GM12878 (cell line): Measurements from ENCODE around the gene LENG9. TPM values are rescaled to one million over a fixed set of nuclear protein-coding genes. Genes with fewer than 3 reads are reported as not detected.

Experiments used
- ATAC-seq: fragments of 200-7000 bp; cut with Tn5 transposase; 3 replicates; pipeline ENCODE4 v1.9.1; 2020; ENCODE audit warnings: mild to moderate bottlenecking, moderate library complexity
- BruUV-seq: library from RNA; stranded (reverse); fragments of 400-500 nt; replicated peaks from 2 replicates; lab custom pipeline; 2021; lab: Mats Ljungman, UMichigan
- CTCF ChIA-PET: fragments of 300-600 bp; sonication (Branson Sonifier 250); formaldehyde crosslinking; extraction: SDS; loops from one replicate; lab custom pipeline; 2021; ENCODE audit warnings: inconsistent platforms; lab: Yijun Ruan, JAX
- POLR2A ChIA-PET: fragments of 350-600 bp; formaldehyde crosslinking; extraction: SDS; loops from one replicate; lab custom pipeline; 2021; ENCODE audit warnings: inconsistent platforms; lab: Charles Lee
- RAD21 ChIA-PET: fragments of 300-600 bp; sonication (Branson Sonifier 250); formaldehyde crosslinking; loops from one replicate; lab custom pipeline; 2023; ENCODE audit warnings: antibody characterized with exemption; ENCODE audit not compliant: unreplicated experiment; lab: Charles Lee
- SMC1A ChIA-PET: fragments of 300-600 bp; sonication (Branson Sonifier 250); formaldehyde crosslinking; loops from one replicate; lab custom pipeline; 2023; ENCODE audit not compliant: unreplicated experiment, uncharacterized antibody; lab: Charles Lee
- DNase-seq: peaks from one replicate; pipeline ENCODE4 v3.0.0-alpha.2; 2011; ENCODE audit warnings: low read depth, low spot score
- FAIRE-seq: peaks from 3 replicates; lab custom pipeline; 2011; peaks lifted over from hg19 to GRCh38; lab: Jason Lieb, UNC
- H2AFZ ChIP-seq: 2 replicates; pipeline ENCODE4 v1.6.0; 2011; ENCODE audit warnings: low read depth, low read length, control low read depth; ENCODE audit not compliant: control insufficient read depth
- H3K27ac ChIP-seq: 2 replicates; pipeline ENCODE4 v1.5.1; 2011; ENCODE audit warnings: control low read depth; ENCODE audit not compliant: control insufficient read depth, insufficient read depth
- H3K27me3 ChIP-seq, 2 experiments: replicated peaks in 1 of 2; 2 replicates each; pipeline versions ENCODE4 v1.6.0 to v1.6.1; 2011; ENCODE audit warnings: low read length in 1 of 2; ENCODE audit not compliant: control insufficient read depth in 2 of 2, insufficient read depth in 2 of 2
- H3K36me3 ChIP-seq, 2 experiments: 2 replicates each; pipeline ENCODE4 v1.5.1; 2011; ENCODE audit warnings: low read length in 1 of 2; ENCODE audit not compliant: control insufficient read depth in 2 of 2, insufficient read depth in 2 of 2
- H3K4me1 ChIP-seq: 2 replicates; pipeline ENCODE4 v1.6.1; 2011; ENCODE audit warnings: mild to moderate bottlenecking, low read length, moderate library complexity, mixed read lengths; ENCODE audit not compliant: control insufficient read depth, insufficient read depth
- H3K4me2 ChIP-seq: 2 replicates; pipeline ENCODE4 v1.6.0; 2011; ENCODE audit warnings: control low read depth; ENCODE audit not compliant: control insufficient read depth, insufficient read depth
- H3K4me3 ChIP-seq: fragments of 200-600 bp; sonication (generic); 2 replicates; pipeline ENCODE4 v1.5.1; 2016
- H3K79me2 ChIP-seq: 2 replicates; pipeline ENCODE4 v1.6.0; 2011; ENCODE audit warnings: low read length; ENCODE audit not compliant: control insufficient read depth, insufficient read depth
- H3K9ac ChIP-seq: 2 replicates; pipeline ENCODE4 v1.8.0; 2011; ENCODE audit warnings: low read length, control low read depth, mixed read lengths; ENCODE audit not compliant: control insufficient read depth, insufficient read depth
- H3K9me3 ChIP-seq: replicated peaks from 3 replicates; pipeline ENCODE4 v1.5.1; 2011; ENCODE audit warnings: mild to moderate bottlenecking, low read length; ENCODE audit not compliant: control insufficient read depth, insufficient read depth
- H4K20me1 ChIP-seq: 2 replicates; pipeline ENCODE4 v1.6.0; 2011; ENCODE audit not compliant: control insufficient read depth, insufficient read depth
- ASH2L ChIP-seq: fragments of 300-600, 200-600 bp; sonication (generic); IDR thresholded peaks from 2 replicates; pipeline ENCODE4 v1.6.1; 2017; ENCODE audit warnings: low read depth, mild to moderate bottlenecking, borderline replicate concordance
- CHD2 ChIP-seq: IDR thresholded peaks from 2 replicates; pipeline ENCODE4 v1.6.1; 2011; ENCODE audit warnings: low read depth, low read length, improper control_type of control experiment, borderline replicate concordance
- IKZF1 ChIP-seq: fragments of 450-650 bp; conservative IDR thresholded peaks from 2 replicates; pipeline ENCODE4 v1.6.1; 2017; ENCODE audit warnings: antibody characterized with exemption, mild to moderate bottlenecking
- KDM1A ChIP-seq: fragments of 200-600 bp; sonication (generic); IDR thresholded peaks from 2 replicates; pipeline ENCODE4 v1.6.1; 2016; ENCODE audit warnings: borderline replicate concordance
- NBN ChIP-seq: fragments of 450-650 bp; IDR thresholded peaks from 2 replicates; pipeline ENCODE4 v1.6.1; 2016
- WGBS: methylation state at CpG from one replicate; pipeline ENCODE4 v1.1.6; 2016; ENCODE audit warnings: low lambda C conversion rate; ENCODE audit not compliant: insufficient replicate concordance, insufficient coverage; ENCODE audit errors: missing lambda C conversion rate; 5-methylcytosine and 5-hydroxymethylcytosine counted together
- in situ Hi-C: fragments of 300-500 bp; cut with MboI; formaldehyde crosslinking; loops from 9 replicates; pipeline ENCODE4 v1.14.3; 2018; ENCODE audit warnings: mixed read lengths
- intact Hi-C: fragments of 100-400 bp; cut with micrococcal nuclease; formaldehyde crosslinking; loops from one replicate; pipeline ENCODE4 v1.14.2; 2022; ENCODE audit not compliant: unreplicated experiment
- polyA plus RNA-seq, 11 experiments: library from polyadenylated mRNA; depleted of rRNA in 4 of 11; unstranded in 6 of 11; stranded (reverse) in 5 of 11; fragments of >200 nt; fragmentation: Nextera tagmentation in 4 of 11; fragmentation: Illumina TruSeq in 1 of 11; extraction: Ambion mirVana in 4 of 11; extraction: Trizol in 1 of 11; gene quantifications; 1 replicate in 1 of 11; 2 replicates in 10 of 11; pipeline versions ENCODE4 v1.2.1 to v1.2.3, GENCODE V29; 2011 to 2016; ENCODE audit warnings: inconsistent platforms in 2 of 11, missing spikeins in 2 of 11, low read depth in 1 of 11
- total RNA-seq, 4 experiments: library from RNA; depleted of rRNA in 3 of 4; stranded (reverse); fragments of >200 nt in 3 of 4; fragmentation: Illumina TruSeq in 1 of 4; extraction: Trizol in 1 of 4; gene quantifications; 2 replicates each; pipeline versions ENCODE4 v1.2.1 to v1.2.3, GENCODE V29; 2013 to 2021
- TF ChIP-seq, protein P1 (sequence below): IDR thresholded peaks from 2 replicates; pipeline ENCODE4 v1.6.1; 2012; ENCODE audit warnings: mild to moderate bottlenecking, low read depth, low read length
- TF ChIP-seq, protein P2 (sequence below): fragments of 450-650 bp; IDR thresholded peaks from 2 replicates; pipeline ENCODE4 v1.6.1; 2016; ENCODE audit warnings: mild to moderate bottlenecking, moderate library complexity, borderline replicate concordance
- TF ChIP-seq, protein P3 (sequence below): IDR thresholded peaks from 2 replicates; pipeline ENCODE4 v1.6.1; 2012; ENCODE audit warnings: low read length, inconsistent platforms

LENG9 gene
- total and polyA plus RNA-seq, 10 of the 15 experiments (the other 5 are each of a cell fraction or from before 2014, with no cell fraction given) = 0.09 to 2.9 (median 0.76) TPM; not detected in 1

DNA sequence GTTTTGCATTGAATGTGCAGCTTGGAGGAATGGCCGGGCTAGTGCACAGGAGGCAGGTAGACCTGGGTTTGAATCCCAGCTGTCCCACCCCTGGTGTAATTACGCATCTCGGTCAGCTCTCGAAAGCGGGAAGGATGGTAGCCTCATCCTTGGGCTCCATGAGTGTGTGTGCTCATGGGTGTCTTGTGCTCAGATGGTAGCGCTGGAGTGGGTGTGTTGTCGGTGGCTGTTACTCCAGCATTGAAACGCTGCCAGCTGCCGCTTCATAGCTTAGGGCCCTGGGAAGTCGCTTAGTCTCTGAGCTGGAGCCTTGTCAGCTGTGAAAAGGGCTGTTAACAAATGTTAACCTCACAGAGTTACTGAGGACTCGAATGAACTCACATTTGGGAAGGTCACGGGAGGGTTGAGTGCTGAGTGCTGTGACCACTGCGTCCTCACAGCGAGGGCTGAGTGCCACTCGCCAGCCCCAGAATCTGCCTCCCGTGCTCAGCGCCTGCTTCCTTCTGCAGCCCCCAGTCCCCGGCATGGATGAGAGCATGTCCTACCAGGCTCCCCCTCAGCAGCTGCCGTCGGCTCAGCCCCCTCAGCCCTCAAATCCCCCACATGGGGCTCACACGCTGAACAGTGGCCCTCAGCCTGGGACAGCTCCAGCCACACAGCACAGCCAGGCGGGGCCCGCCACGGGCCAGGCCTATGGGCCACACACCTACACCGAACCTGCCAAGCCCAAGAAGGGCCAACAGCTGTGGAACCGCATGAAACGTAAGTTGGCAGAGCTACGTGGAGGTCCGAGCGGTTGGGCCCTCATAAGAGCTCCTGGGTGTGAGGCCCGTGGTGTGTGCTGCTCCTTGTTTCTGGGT, 9.4 kb downstream of the LENG9 start (continued):
- TF ChIP-seq, protein P1, sequence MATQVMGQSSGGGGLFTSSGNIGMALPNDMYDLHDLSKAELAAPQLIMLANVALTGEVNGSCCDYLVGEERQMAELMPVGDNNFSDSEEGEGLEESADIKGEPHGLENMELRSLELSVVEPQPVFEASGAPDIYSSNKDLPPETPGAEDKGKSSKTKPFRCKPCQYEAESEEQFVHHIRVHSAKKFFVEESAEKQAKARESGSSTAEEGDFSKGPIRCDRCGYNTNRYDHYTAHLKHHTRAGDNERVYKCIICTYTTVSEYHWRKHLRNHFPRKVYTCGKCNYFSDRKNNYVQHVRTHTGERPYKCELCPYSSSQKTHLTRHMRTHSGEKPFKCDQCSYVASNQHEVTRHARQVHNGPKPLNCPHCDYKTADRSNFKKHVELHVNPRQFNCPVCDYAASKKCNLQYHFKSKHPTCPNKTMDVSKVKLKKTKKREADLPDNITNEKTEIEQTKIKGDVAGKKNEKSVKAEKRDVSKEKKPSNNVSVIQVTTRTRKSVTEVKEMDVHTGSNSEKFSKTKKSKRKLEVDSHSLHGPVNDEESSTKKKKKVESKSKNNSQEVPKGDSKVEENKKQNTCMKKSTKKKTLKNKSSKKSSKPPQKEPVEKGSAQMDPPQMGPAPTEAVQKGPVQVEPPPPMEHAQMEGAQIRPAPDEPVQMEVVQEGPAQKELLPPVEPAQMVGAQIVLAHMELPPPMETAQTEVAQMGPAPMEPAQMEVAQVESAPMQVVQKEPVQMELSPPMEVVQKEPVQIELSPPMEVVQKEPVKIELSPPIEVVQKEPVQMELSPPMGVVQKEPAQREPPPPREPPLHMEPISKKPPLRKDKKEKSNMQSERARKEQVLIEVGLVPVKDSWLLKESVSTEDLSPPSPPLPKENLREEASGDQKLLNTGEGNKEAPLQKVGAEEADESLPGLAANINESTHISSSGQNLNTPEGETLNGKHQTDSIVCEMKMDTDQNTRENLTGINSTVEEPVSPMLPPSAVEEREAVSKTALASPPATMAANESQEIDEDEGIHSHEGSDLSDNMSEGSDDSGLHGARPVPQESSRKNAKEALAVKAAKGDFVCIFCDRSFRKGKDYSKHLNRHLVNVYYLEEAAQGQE = no peak
- no peak for TF ChIP-seq IKZF1
- TF ChIP-seq CHD2 = no peak
- TF ChIP-seq KDM1A = no peak
- TF ChIP-seq NBN = no peak
- TF ChIP-seq ASH2L = no peak

DNA sequence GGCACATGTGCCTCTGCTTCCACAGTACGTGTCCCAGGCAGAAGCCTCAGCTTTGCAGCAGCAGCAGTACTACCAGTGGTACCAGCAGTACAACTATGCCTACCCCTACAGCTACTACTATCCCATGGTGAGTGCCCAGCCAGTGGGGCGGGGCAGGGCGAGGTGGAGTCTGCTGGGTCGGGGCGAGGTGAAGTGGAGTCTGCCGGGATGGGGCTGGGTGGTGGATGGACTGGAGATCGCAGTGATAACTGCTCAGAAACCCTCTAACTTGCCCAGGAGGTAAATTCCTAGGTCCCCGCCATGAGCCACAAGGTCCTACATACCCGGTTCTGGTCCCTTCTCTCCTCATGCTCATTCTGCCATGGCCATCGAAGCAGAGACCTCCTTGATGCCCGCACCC, 11.0 kb downstream of the LENG9 start:
- RAD21 ChIA-PET = no interaction called here
- POLR2A ChIA-PET = no interaction called here
- FAIRE-seq (no peak), ATAC-seq (no peak), DNase-seq (no peak)
- peaks cover 7% of the 10 kb centered on the region for H4K20me1 ChIP-seq
- SMC1A ChIA-PET = no interaction called here
- intact Hi-C loops (no loop called here), in situ Hi-C loops (no loop called here)
- no peak overlapping the region for H2AFZ ChIP-seq
- peaks cover 15 to 48% of the 10 kb centered on the region in 2 experiments for H3K36me3 ChIP-seq
- peaks cover 46% of the 10 kb centered on the region for H3K79me2 ChIP-seq
- H3K9ac ChIP-seq = no peak overlapping the region
- H3K27ac ChIP-seq = no peak overlapping the region
- WGBS = 99% methylated on average over 11 of the region's 11 CpGs
- no peak overlapping the region for H3K4me2 ChIP-seq
- CTCF ChIA-PET = interaction anchor here (0.8 kb wide), 1 partner anchor 201 kb away, joined by 3 read pairs; no protein-coding TSS in a partner anchor
- no peaks in the 10 kb centered on the region for H3K27me3 ChIP-seq
- no peaks in the 10 kb centered on the region for H3K9me3 ChIP-seq
- no peak overlapping the region for H3K4me3 ChIP-seq
- BruUV-seq = no TSS peak
- no peaks in the 10 kb centered on the region for H3K4me1 ChIP-seq
- TF ChIP-seq, protein P2, sequence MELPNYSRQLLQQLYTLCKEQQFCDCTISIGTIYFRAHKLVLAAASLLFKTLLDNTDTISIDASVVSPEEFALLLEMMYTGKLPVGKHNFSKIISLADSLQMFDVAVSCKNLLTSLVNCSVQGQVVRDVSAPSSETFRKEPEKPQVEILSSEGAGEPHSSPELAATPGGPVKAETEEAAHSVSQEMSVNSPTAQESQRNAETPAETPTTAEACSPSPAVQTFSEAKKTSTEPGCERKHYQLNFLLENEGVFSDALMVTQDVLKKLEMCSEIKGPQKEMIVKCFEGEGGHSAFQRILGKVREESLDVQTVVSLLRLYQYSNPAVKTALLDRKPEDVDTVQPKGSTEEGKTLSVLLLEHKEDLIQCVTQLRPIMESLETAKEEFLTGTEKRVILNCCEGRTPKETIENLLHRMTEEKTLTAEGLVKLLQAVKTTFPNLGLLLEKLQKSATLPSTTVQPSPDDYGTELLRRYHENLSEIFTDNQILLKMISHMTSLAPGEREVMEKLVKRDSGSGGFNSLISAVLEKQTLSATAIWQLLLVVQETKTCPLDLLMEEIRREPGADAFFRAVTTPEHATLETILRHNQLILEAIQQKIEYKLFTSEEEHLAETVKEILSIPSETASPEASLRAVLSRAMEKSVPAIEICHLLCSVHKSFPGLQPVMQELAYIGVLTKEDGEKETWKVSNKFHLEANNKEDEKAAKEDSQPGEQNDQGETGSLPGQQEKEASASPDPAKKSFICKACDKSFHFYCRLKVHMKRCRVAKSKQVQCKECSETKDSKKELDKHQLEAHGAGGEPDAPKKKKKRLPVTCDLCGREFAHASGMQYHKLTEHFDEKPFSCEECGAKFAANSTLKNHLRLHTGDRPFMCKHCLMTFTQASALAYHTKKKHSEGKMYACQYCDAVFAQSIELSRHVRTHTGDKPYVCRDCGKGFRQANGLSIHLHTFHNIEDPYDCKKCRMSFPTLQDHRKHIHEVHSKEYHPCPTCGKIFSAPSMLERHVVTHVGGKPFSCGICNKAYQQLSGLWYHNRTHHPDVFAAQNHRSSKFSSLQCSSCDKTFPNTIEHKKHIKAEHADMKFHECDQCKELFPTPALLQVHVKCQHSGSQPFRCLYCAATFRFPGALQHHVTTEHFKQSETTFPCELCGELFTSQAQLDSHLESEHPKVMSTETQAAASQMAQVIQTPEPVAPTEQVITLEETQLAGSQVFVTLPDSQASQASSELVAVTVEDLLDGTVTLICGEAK = no peak
- TF ChIP-seq, protein P3, sequence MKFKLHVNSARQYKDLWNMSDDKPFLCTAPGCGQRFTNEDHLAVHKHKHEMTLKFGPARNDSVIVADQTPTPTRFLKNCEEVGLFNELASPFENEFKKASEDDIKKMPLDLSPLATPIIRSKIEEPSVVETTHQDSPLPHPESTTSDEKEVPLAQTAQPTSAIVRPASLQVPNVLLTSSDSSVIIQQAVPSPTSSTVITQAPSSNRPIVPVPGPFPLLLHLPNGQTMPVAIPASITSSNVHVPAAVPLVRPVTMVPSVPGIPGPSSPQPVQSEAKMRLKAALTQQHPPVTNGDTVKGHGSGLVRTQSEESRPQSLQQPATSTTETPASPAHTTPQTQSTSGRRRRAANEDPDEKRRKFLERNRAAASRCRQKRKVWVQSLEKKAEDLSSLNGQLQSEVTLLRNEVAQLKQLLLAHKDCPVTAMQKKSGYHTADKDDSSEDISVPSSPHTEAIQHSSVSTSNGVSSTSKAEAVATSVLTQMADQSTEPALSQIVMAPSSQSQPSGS = no peak
